GM12892 (cell line): ENCODE results near the gene LY86.

Source experiments
- POLR2A ChIP-seq: IDR thresholded peaks from 2 replicates; pipeline ENCODE4 v1.6.1; 2011; ENCODE audit warnings: low read depth, low read length, control low read depth
- POLR2AphosphoS5 ChIP-seq: IDR thresholded peaks from 2 replicates; pipeline ENCODE4 v1.6.1; 2011; ENCODE audit warnings: low read depth, low read length, control low read depth
- TAF1 ChIP-seq: IDR thresholded peaks from 2 replicates; pipeline ENCODE4 v1.6.1; 2011; ENCODE audit warnings: low read depth, mild to moderate bottlenecking, control low read depth, low read length, borderline replicate concordance

DNA sequence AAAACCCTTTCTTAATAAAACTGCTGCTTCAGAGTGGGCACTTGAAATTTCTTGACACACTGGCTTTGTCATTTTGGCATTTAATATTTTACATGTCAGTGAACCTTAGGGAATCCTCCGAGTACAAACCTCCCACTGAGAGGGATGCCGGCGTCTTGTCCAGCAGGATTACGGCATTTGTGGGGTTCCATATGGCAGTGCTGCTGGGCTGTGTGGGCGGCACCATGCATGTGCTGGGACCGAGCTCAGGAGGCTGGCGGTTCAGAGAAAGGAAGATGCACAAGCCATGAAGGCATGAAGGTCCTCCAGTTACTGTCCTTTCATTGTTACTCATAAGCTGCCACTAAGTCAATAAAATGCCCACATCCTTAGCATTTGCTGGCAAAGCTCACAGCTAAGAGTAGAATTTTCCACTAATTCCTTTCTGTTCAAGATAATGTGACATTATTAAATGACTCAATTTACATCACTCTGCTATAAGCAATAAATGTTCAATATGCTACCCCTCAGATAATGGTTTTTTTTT is 61.4 kb downstream of the LY86 start:
- TF ChIP-seq POLR2A = no peak
- TF ChIP-seq TAF1 = no peak
- no peak for TF ChIP-seq POLR2AphosphoS5
